SK-N-MC (cell line): ENCODE measurements around the gene ANKRD44.

Experiments
- DNase-seq: peaks from one replicate; pipeline ENCODE4 v3.0.0-alpha.2; 2011; ENCODE audit warnings: low read depth, low spot score
- H3K27ac ChIP-seq: fragments of 200-600 bp; sonication (generic); 2 replicates; pipeline ENCODE4 v1.5.1; 2016; ENCODE audit warnings: mixed run types
- H3K36me3 ChIP-seq: fragments of 200-600 bp; sonication (generic); 2 replicates; pipeline ENCODE4 v1.6.1; 2017; ENCODE audit warnings: antibody characterized with exemption, low read length, mixed read lengths; ENCODE audit not compliant: insufficient read depth
- H3K4me3 ChIP-seq: fragments of 200-600 bp; sonication (generic); 2 replicates; pipeline ENCODE4 v1.5.1; 2016
- H3K9ac ChIP-seq: fragments of 200-600 bp; sonication (generic); 2 replicates; pipeline ENCODE4 v1.8.0; 2017; ENCODE audit warnings: mixed run types, mixed read lengths; ENCODE audit not compliant: insufficient read length
- H3K9me3 ChIP-seq: fragments of 200-600 bp; sonication (generic); 2 replicates; pipeline ENCODE4 v1.6.1; 2017; ENCODE audit warnings: low read depth, mild to moderate bottlenecking, antibody characterized with exemption, low read length, moderate library complexity, mixed read lengths
- EZH2 ChIP-seq: fragments of 200-600 bp; sonication (generic); IDR thresholded peaks from one replicate; pipeline ENCODE4 v1.6.1; 2017; ENCODE audit warnings: antibody characterized with exemption
- FOXP2 ChIP-seq: optimal IDR thresholded peaks from 2 replicates; pipeline ENCODE3; 2011; ENCODE audit warnings: mild to moderate bottlenecking, moderate library complexity; ENCODE audit not compliant: insufficient read depth; ENCODE audit errors: extremely low read length, control extremely low read depth
- POLR2AphosphoS5 ChIP-seq: IDR thresholded peaks from 2 replicates; pipeline ENCODE4 v1.6.1; 2012; ENCODE audit warnings: mild to moderate bottlenecking, low read depth, low read length, borderline replicate concordance

ANKRD44 gene

DNA sequence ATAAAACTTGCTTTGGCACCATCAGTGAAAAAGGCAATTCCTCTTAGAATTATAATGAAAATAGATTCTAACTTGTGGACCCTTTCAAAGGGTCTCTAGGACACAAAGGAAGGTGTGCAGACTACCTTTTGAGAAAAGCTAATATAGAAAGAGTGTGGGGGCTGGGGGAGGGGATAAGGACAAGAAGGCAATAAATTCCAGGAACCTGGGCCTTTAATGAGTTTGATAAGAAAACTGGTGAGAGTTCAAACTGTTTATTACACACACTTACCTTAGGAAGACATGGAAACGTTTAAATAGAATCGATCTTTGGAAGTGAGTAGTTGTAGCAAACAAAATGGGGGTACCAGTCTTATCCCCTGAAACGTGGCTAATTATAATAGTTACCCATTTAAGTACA lies 344.5 kb downstream of the ANKRD44 start:
- H3K4me3 ChIP-seq = no peak overlapping the region
- H3K36me3 ChIP-seq = no peaks in the 10 kb centered on the region
- DNase-seq = no peak
- H3K9ac ChIP-seq = no peak overlapping the region
- no peaks in the 10 kb centered on the region for H3K9me3 ChIP-seq
- no peak overlapping the region for H3K27ac ChIP-seq
- no peak for TF ChIP-seq POLR2AphosphoS5
- no peak for TF ChIP-seq EZH2

GRCh38 chr2:196965651-196966050 lies 344.9 kb downstream of the ANKRD44 start:
- no peak for DNase-seq
- Histone ChIP-seq H3K4me3 (no peak overlapping the region), H3K9me3 (no peaks in the 10 kb centered on the region), H3K9ac (no peak overlapping the region), H3K36me3 (no peaks in the 10 kb centered on the region), H3K27ac (no peak overlapping the region)
- TF ChIP-seq EZH2 (no peak), FOXP2 (no peak), POLR2AphosphoS5 (no peak)

DNA sequence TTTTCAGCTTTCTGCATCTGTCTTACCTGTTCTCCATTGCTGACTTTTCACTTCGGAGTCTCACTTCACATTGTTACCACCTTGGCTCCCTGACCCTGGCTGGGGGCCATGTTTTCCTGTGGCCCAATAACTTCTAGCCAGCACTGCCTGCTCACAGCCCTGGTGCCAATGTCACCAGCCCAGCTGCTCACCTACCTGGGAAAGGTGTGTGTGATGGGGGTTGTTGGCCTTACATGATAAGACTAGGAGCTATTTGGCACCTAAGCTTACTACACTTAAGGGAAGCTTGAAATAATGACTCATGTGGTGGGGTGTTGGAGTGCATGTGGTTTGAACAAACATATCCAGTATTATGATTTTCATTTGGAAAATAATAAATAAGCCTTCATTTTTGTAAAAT lies 346.6 kb downstream of the ANKRD44 start:
- H3K9ac ChIP-seq = no peak overlapping the region
- H3K9me3 ChIP-seq = no peaks in the 10 kb centered on the region
- no peak for TF ChIP-seq EZH2
- TF ChIP-seq POLR2AphosphoS5 = no peak
- TF ChIP-seq FOXP2 = no peak
- H3K27ac ChIP-seq = no peak overlapping the region
- no peaks in the 10 kb centered on the region for H3K36me3 ChIP-seq
- no peak overlapping the region for H3K4me3 ChIP-seq
- DNase-seq = no peak

DNA sequence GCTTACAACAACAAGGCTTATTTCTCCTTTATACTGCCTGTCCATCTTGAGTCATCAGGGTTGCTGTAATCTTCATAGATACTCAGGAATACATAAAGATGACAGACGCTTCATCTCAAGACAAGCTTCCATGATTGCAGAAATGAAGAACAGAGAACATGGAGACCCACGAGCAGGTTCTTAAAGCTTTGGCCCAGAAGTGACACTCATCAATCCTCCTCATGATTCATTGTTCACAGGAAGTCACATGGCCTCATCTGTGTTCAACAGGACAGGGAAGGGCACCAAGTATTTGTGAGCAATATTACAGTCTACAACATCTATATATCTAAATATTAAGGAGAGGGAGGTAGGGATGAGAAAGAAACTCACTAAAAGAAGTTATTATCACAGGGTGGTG lies 347.5 kb downstream of the ANKRD44 start:
- no peak overlapping the region for H3K9ac ChIP-seq
- H3K27ac ChIP-seq = no peak overlapping the region
- no peak overlapping the region for H3K4me3 ChIP-seq
- H3K36me3 ChIP-seq = no peaks in the 10 kb centered on the region
- no peaks in the 10 kb centered on the region for H3K9me3 ChIP-seq
- no peak for DNase-seq
- no peak for TF ChIP-seq FOXP2
- no peak for TF ChIP-seq POLR2AphosphoS5
- TF ChIP-seq EZH2 = no peak

DNA sequence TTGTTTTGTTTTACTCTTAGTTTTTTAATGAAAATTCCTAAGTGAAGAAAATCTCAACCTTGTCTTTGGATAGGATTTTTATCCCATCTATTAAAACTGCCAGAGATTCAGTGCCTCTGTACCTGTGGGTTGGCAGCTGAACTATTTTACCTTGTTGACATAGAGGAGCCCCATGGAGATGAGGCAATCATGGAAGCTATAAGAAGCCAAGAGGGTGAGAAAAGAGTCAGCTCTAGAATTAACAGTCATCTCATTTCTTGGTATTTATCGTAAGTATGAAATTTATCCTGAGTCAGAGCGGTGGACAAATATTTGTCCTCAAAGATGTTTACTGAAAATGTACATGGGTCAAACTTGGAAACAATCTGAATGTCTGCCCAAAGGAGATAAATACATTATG lies 348.3 kb downstream of the ANKRD44 start:
- no peak for DNase-seq
- TF ChIP-seq EZH2 = no peak
- no peak for TF ChIP-seq FOXP2
- TF ChIP-seq POLR2AphosphoS5 = no peak
- Histone ChIP-seq H3K9ac (no peak overlapping the region), H3K27ac (no peak overlapping the region), H3K36me3 (no peaks in the 10 kb centered on the region), H3K4me3 (no peak overlapping the region), H3K9me3 (no peaks in the 10 kb centered on the region)

GRCh38 chr2:196961889-196962288 lies 348.7 kb downstream of the ANKRD44 start:
- TF ChIP-seq EZH2 (no peak), FOXP2 (no peak), POLR2AphosphoS5 (no peak)
- DNase-seq = no peak
- Histone ChIP-seq H3K27ac (no peak overlapping the region), H3K9ac (no peak overlapping the region), H3K4me3 (no peak overlapping the region), H3K9me3 (no peaks in the 10 kb centered on the region), H3K36me3 (no peaks in the 10 kb centered on the region)

- no peaks in the 10 kb centered on the region for H3K9me3 ChIP-seq
- H3K36me3 ChIP-seq = no peaks in the 10 kb centered on the region
- TF ChIP-seq EZH2 = no peak
- no peak for TF ChIP-seq FOXP2
- no peak for TF ChIP-seq POLR2AphosphoS5
- no peak overlapping the region for H3K9ac ChIP-seq
- no peak overlapping the region for H3K27ac ChIP-seq
- DNase-seq = no peak
- H3K4me3 ChIP-seq = no peak overlapping the region
Measured at GRCh38 chr2:196959734-196960338, 350.7 kb downstream of the ANKRD44 start.

DNA sequence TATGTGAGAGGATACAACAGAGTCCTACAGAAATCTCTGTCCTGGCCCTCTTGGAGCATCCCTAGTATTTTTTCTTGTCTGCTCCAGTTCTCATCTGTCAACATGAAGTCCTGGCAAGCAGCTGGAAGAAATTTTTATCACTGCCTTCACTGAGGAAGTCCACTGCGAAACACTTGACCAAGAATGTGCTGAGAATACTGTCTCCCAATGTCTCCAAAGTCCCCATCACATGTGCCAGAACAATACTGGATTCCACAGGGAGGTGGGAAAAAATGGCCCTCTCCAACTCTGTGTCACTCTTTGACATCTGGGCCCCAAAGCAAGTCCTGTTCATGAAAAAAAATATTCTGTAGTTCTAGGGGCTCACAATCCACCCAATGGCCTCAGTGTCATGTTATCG lies 351.3 kb downstream of the ANKRD44 start:
- Histone ChIP-seq H3K9ac (no peak overlapping the region), H3K36me3 (no peaks in the 10 kb centered on the region), H3K4me3 (no peak overlapping the region), H3K9me3 (no peaks in the 10 kb centered on the region), H3K27ac (no peak overlapping the region)
- TF ChIP-seq FOXP2 (no peak), POLR2AphosphoS5 (no peak), EZH2 (no peak)
- no peak for DNase-seq

GRCh38 chr2:196957881-196958525 lies 352.6 kb downstream of the ANKRD44 start:
- no peaks in the 10 kb centered on the region for H3K36me3 ChIP-seq
- no peaks in the 10 kb centered on the region for H3K9me3 ChIP-seq
- TF ChIP-seq EZH2 (no peak), FOXP2 (no peak), POLR2AphosphoS5 (no peak)
- H3K4me3 ChIP-seq = no peak overlapping the region
- no peak for DNase-seq
- H3K9ac ChIP-seq = no peak overlapping the region
- H3K27ac ChIP-seq = peak overlapping the region; percentile 23; the same call in 1 of the 2 replicates

GRCh38 chr2:196957442-196957841 lies 353.1 kb downstream of the ANKRD44 start:
- TF ChIP-seq EZH2 (no peak), FOXP2 (no peak), POLR2AphosphoS5 (no peak)
- no peaks in the 10 kb centered on the region for H3K9me3 ChIP-seq
- H3K27ac ChIP-seq = peak overlapping the region; percentile 23; the same call in 1 of the 2 replicates
- no peak for DNase-seq
- no peak overlapping the region for H3K4me3 ChIP-seq
- no peaks in the 10 kb centered on the region for H3K36me3 ChIP-seq
- H3K9ac ChIP-seq = no peak overlapping the region
